ENCODE results near the gene VPS13D.
"Not testable (repeated sequence)": the region's sequence is repeated elsewhere in the genome, so short reads cannot be mapped to it uniquely, and the experiment has no call there.

Gene VPS13D

DNA sequence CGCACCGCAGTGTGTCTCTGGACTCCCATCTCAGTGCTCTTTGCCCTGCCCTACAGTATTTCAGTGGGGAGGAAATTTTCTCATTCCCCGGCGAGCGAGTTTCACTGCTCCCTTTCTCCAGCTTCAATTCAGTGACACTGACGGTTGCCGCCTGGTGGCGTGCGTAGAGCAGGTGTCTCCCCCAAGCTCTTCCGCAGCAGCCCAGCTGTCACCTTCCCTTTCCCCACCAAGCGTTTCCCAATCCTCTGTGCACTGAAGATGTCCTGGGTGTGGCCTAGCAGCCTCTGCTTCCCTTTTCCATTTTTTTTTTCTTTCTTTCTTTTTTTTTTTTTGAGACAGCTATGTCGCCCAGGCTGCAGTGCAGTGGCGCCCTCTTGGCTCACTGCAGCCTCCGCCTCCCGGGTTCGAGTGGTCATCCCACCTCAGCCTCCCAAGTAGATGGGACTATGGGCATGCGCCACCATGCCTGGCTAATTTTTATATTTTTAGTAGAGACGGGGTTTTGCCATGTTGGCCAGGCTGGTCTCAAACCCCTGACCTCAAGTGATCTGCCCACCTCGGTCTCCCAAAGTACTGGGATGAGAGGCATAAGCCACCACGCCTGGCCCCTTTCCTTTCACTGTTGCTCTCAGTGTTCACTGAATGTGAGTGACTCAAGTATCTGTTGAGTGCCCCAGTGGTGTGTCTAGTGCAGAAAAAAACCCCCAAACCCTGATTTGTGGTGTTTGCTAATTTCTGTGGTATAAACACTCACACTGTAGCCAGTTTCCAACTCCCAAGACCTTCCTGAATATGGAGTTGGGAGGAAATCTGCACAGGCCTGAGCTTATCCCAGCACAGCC lies 33.0 kb upstream of the VPS13D start:
- no peak for DNase-seq

DNA sequence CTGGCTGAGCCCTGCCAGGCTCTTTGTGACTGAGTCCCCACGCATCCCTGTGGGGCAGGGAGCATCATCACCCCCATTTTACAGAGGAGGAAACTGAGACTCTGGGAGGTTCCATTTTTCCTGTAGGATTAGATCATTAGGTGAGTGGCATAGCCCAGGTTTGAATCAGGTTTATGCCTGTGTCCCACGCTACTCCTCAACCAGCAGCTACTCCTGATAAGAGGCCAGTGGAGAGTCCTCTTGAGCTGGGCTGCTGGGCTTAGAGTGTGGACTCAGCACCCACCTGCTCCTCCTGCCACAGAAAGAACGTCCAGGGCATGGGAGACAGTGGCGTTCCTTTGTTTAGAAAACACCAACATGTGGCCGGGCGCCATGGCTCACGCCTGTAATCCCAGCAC lies 32.3 kb upstream of the VPS13D start:
- no peak for DNase-seq

DNA sequence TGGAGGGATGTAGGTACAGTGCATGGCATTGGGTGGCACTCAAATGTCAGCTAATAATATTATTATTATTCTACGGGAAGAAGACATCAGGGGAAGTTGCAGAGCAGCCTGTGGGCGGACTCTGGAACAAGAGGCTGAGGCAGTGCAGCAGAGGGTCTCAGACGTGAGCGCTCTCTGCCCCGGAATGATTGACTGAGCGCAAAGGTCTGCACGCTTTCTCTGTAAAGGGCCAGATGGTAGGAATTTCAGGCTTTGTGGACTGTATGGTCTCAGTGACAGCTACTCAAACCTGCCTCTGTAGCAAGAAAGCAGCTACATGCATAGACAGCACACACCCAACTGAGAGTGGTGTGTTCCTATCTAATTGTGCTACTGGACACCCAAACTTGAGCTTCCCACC lies 29.6 kb upstream of the VPS13D start:
- no peak for DNase-seq

DNA sequence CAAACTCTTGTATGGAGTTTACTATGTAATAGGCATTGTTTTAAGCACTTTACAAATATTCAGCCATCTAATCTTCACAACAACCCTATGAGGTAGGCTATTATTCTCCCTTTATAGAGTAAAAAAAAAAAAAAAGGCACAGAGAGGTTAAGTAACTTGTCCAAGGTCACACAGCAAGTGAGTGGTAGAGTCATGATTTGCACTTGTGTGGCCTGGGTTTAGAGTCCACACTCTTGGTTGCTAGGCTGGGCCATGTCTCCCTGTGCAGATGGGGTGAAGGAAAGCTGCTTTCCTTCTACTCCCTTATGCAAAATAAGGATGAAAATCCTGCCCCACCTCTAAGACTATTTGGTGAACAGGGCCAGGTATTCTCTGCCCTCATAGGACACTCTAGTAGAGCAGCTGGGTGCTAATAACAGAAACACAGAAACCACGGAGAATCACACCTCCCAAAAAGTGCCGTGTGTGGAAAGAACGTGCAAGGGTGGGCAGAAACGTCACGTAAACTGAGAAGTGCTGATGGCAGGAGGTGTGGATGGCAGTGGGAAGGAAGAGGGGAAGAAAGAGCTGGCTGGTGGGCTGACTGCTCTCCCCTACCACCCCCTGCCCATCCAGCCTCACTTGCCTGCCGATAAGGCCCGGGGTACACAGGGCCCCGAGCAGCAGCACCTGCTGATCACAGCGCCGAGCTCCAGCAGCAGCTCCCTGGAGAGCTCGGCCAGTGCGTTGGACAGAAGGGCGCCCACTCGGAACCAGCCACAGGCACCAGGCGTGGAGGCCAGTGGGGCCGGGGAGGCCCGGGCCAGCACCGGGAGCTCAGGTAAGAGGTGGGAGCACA lies 28.3 kb upstream of the VPS13D start:
- peak; percentile 32 for DNase-seq

DNA sequence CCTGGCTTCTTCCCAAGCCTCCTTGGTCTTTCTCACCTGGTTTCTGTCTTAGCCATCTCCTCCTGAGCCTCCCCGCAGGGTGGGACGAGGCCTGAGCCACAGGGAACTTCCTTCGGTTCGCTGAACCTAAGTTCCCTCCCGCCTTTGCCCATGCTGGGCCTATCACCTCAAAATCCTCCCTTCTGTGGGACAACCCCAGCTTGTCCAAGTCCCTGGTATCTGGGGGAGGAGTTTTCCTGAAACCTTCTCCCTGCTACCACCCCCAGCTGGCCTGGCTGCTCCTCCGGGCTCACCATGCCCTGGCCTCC lies 27.7 kb upstream of the VPS13D start:
- DNase-seq = no peak

DNA sequence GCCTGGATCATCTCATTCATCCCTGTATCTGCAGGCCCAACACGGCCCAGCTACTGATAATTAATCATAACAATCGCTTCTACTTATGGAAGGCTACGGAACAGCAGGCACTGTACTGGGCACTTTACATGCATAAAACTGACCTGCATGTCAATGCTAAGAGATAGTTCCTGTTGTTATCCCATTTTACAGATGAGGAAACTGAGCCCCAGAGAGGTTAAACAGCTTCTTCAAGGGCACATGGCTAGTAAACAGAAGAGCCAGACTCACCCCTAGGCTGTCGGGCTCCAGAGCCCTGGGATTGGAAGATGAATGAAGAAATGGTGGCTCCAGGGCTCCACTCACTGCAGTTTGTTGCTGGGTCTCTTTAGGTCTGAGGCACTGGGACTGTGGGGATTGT lies 27.3 kb upstream of the VPS13D start:
- DNase-seq = no peak

DNA sequence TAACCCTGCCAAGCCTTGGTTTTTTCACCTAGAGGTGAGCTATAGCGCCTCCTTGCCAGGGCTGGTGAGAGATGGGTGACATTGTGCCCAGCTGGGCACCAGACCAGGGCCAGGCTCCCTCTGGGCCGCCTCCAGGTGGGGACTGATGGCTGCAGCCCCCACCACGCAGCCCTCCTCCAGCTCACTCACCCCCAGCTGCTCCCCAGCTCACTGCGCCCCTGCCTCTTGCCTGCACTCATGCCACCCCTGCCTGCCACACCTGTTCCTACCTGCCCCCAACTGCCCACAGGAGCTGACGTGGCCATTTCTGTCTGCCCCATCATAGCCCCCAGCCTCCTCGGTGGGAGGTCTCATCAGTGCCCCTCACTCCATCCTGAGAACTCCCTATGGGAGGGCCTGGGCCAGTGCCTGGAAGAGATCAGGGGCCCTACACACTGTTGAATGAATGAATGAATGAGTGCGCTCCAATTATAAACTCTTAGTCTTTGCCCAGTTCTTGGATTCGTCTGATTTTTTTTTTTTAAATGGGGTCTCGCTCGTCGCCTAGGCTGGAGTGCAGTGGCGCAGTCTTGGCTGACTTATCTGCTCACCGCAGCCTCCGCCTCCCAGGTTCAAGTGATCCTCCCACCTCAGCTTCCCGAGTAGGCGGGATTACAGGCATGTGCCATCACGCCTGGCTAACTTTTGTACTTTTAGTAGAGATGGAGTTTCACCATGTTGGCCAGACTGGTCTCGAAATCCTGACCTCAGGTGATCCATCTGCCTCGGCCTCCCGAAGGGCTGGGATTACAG lies 26.4 kb upstream of the VPS13D start:
- no peak for DNase-seq

DNA sequence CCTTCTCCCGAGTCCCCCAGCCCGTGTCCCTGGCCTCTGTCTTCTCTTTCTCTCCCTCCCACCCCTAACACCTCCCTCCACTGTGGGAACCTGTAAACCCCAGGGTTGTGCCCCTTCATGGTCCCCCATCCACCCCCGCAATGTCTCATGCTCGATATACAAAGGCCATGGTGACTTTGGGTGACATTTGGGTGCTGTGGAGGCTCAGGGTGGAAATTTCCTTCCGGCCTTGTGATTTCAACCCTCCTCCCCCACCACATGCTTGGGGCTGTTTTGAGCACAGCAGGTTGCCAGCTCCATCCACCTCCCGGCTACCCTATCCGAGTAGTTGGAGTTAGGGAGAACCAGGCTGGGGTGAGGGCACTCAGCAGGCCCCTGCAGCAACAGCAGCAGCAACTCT lies 25.7 kb upstream of the VPS13D start:
- peak; percentile 59 for DNase-seq

DNA sequence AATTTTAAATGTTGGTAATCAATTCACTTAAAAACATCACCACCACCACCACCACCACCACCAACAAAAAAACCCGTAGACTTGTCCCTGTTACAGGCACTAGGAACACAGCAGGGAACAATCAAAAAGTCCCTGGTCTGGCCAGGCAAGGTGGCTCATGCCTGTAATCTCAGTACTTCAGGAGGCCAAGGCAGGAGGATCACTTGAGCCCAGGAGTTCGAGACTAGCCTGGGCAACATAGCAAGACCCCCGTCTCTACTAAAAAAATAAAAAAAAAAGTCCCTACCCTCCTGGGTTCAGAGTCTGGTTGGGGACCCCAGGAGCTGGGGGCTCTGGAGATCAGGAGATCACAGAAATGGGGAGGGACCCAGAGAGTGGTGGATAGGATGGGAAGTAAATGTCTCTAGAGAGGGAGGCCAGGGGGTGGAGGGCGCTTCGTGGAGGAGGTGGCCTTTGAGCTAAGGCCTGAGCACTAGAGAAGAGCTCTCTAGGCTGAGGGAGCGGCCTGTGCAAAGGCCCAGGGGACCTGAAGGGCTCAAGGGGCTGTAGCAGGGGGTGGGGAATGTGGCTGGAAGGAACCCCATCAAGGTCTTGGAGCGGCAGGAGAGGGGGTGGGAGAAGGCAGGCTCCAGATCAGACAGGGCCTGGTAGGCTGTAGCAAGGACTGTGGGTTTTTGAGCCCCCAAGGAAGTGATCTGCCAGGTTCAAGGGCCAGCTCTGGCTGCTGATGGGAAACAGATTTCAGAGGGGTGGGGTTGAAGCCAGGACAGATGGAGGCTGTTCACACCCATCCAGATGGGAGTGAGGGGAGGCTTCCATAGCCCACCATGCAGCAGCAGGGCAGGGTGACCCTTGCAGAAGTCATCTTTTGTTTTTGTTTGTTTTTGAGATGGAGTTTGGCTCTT lies 24.8 kb upstream of the VPS13D start:
- no peak for DNase-seq

DNA sequence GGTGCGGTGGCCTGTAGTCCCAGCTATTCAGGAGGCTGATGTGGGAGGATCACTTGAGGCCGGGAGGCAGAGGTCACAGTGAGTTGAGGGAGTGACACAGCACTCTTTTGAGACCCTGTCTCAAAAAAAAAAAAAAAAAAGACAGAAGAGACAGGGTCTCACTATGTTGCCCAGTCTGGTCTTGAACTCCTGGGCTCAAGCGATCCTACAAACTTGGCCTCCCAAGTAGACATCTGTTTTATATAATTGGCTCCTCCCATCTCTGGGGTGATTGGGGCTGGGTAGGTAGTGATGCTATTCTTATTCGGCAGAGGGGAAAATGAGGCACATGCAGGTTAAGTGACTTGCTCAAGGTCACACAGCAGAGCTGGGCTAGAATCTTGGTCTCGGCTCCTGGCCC lies 23.6 kb upstream of the VPS13D start:
- DNase-seq = no peak

DNA sequence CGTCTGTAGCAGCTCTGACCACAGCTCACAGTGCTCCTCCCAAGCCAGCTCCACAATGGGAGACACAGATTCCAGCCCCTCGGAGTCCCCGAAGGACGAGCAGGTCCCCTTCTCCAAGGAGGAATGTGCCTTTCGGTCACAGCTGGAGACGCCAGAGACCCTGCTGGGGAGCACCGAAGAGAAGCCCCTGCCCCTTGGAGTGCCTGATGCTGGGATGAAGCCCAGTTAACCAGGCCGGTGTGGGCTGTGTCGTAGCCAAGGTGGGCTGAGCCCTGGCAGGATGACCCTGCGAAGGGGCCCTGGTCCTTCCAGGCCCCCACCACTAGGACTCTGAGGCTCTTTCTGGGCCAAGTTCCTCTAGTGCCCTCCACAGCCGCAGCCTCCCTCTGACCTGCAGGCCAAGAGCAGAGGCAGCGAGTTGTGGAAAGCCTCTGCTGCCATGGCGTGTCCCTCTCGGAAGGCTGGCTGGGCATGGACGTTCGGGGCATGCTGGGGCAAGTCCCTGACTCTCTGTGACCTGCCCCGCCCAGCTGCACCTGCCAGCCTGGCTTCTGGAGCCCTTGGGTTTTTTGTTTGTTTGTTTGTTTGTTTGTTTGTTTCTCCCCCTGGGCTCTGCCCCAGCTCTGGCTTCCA lies 22.9 kb upstream of the VPS13D start:
- no peak for DNase-seq

DNA sequence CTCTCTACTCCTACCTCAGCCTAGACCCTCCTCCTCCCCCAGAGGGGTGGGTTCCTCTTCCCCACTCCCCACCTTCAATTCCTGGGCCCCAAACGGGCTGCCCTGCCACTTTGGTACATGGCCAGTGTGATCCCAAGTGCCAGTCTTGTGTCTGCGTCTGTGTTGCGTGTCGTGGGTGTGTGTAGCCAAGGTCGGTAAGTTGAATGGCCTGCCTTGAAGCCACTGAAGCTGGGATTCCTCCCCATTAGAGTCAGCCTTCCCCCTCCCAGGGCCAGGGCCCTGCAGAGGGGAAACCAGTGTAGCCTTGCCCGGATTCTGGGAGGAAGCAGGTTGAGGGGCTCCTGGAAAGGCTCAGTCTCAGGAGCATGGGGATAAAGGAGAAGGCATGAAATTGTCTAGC lies 21.6 kb upstream of the VPS13D start:
- DNase-seq = no peak

DNA sequence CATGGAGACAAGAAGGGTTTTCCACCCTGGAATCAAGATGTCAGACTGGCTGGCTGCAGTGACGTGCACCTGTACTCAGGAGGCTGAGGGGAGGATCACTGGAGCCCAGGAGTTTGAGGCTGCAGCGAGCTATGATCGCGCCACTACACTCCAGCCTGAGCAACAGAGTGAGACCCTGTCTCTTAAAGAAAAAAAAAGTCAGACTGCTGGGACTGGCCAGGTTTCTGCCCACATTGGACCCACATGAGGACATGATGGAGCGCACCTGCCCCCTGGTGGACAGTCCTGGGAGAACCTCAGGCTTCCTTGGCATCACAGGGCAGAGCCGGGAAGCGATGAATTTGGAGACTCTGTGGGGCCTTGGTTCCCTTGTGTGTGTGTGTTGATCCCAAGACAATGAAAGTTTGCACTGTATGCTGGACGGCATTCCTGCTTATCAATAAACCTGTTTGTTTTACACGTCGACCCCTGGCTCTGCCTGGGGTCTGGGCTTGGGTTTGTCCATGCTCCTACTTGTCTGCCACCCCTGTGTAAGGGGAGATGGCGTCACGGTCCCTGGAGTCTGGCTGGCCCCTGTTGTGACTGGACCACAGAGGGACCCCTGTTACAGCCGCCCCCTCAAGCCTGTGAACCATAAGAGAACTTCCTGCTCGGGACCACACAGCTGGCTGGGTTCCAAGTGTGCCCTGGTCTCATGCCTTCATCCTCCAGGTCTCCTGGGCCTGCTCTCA lies 20.9 kb upstream of the VPS13D start:
- peak; percentile 87 for DNase-seq

DNA sequence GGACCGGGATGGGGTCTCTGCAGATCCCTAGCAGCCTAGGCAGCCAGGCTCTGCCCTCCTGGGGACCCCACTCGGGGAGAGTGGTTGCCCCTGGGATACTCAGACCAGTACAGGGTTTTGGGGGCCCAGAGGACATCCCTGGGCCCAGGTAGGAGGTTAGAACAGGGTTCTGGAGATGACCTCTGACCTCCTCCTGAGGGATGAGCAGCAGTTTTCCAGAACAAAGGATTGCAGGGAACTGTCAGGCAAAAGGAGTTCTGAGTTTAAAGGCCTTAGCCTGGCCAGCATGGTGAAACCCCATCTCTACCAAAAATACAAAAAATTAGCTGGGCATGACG lies 20.4 kb upstream of the VPS13D start:
- DNase-seq = no peak

DNA sequence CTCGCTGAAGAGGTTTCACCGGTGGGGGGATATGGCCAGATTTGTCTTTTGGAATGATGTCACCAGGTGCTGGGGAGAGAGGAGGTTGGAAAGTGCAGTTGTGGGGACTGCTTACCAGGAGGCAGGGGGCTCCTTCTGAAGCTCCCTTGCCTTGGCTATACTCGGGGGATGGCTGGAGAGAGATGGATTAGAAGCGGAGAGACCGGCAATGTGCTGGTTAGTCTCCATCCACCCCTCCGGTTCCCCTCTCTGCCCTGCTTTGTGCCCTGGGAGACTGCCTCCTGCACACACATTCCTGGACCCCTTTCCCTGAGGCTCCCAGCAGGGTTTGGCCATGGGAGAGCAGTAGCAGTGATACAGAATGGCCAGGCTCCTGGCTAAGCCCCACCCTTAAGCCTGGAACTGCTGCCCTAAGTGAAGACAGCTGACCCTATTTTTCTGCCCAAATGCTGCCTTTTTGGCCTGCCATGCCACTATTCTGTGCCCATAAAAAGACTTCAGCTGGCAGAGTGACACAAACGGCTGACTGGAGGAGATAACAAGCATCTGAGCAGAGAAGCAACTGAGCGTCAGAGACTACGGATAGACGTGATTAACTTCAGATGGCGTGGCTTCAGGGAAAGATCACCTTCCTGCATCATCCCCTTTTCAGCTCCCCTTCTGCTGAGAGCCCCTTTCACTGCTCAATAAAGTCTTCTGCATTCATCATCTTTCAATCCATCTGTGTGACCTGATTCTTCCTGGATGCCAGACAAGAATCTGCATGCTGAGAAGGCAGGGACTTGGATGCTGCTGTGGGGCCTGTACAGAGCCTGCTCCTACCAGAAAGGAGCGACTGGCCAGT lies 14.5 kb upstream of the VPS13D start:
- no peak for DNase-seq

DNA sequence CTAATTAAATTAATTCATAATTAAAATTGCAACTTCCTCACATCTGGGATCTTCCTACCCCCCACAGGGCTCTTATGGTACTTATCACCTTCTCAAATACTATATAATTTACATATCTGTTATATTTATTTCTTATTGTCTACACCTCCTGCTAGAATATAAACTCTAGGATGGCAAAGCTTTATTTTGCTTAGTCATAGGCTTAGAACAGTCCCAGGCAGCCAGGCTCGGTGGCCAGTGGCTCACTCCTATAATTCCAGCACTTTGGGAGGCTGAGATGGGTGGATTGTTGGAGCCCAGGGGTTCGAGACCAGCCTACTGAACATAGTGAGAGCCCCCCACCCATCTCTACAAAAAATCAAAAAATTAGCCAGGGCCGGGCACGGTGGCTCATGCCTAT lies 10.0 kb upstream of the VPS13D start:
- no peak for DNase-seq

DNA sequence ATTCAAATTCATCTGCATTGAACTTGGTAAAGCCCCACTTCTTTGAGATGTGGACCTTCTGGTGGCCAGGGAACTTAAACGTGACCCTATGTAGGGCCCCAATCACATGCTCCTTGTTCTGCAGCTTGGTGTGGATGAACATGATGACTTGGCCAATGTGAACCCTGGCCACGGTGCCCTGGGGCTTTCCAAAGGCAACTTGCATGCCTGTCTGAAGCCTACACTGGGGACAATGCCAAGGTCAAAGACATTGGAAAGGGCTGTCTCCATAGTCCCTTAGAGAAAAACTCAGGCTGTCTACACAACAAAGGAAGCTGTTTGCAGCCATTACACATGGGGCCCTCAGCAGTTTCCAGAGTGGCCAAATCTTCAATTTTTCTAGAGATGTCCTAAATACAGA lies 8.9 kb upstream of the VPS13D start:
- no peak for DNase-seq

DNA sequence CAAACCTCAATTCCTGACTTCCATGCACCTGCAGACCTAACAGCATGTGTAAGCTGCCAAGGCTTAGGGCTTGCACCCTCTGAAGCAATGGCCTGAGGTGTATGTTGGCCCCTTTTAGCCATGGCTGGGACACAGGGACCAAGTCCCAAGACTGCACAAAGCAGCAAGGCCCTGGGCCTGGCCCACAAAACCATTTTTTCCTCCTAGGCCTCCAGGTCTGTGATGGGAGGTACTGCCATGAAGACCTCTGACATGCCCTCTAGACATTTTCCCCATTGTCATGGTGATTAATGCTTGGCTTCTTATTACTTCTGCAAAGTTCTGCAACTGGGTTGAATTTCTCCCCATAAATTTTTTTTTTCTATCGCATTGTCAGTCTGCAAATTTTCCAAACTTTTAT lies 7.1 kb upstream of the VPS13D start:
- not testable (repeated sequence) for DNase-seq

DNA sequence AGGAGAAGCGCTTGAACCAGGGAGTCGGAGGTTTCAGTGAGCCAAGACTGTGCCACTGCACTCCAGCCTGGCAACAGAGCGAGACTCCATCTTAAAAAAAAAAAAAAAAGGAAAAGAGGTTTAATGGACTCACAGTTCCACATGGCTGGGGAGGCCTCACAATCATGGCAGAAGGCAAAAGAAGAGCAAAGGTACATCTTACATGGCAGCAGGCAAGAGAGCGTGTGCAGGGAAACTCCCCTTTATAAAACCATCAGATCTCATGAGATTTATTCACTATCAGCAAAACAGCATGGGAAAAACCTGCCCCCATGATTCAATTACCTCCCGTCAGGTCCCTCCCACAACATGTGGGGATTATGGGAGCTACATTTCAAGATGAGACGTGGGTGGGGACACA lies 5.7 kb upstream of the VPS13D start:
- not testable (repeated sequence) for DNase-seq

DNA sequence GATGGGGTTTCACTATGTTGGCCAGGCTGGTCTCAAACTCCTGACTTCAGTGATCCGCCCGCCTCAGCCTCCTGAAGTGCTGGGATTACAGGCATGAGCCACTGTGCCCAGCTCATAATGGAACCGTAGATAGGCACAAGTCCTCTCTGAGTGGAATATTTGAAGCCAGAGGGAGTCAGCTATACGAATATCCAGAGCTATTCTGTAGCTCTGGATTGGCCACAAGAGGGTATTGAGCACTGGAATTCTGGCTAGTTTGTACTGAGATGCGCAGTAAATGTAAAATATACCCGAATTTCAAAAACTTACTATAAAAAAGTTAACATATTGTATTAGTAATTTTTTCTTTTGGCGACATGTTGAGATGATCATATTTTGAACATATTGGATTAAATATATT lies 851 bp upstream of the VPS13D start:
- no peak for DNase-seq

All from activated naive CD4-positive, alpha-beta T cell treated with Interleukin-2 at 50 U/mL for 16 hours (primary cell).